ENCODE data around the gene AFF1. TPM values are rescaled to one million over a fixed set of nuclear protein-coding genes. Genes with fewer than 3 reads are reported as not detected.

Gene AFF1
- total RNA-seq, 1 donor from 2014 or later = 99.9 TPM

DNA sequence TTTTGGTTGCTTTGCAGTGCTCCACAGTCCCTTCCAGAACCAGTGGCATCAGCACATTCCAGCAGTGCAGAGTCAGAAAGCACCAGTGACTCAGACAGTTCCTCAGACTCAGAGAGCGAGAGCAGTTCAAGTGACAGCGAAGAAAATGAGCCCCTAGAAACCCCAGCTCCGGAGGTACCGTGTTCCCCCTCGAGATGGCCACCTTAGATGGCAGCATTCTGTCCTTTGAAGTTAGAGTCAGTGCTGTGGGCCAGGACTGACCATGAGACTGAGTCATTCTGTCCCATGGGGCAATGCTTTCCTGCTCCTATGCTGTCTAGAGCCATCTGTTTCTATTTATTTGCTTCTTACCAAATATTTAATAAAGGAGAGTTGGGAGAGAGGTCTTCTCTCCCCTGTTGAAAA, 173.3 kb downstream of the AFF1 start:
- Histone ChIP-seq H3K36me3 (peaks cover 0 to 22% of the 10 kb centered on the region in 2 donors), H3K9me3 (no peaks in the 10 kb centered on the region), H3K27me3 (no peaks in the 10 kb centered on the region), H3K4me1 (peaks cover 46% of the 10 kb centered on the region), H3K4me3 (no peak overlapping the region), H3K27ac (peak overlapping the region; percentile 81)
- intact Hi-C loops (cut with DNase I) = no loop called here
- TF ChIP-seq POLR2AphosphoS5 (IDR thresholded peaks at IDR 0.05; ENCODE audit: insufficient read depth in 1 of 2, low read depth in 1 of 2) (peak in 1 of 2 donors; percentile 71), POLR2A (IDR thresholded peaks at IDR 0.05) (no peak)
- TF ChIP-seq, protein P1, sequence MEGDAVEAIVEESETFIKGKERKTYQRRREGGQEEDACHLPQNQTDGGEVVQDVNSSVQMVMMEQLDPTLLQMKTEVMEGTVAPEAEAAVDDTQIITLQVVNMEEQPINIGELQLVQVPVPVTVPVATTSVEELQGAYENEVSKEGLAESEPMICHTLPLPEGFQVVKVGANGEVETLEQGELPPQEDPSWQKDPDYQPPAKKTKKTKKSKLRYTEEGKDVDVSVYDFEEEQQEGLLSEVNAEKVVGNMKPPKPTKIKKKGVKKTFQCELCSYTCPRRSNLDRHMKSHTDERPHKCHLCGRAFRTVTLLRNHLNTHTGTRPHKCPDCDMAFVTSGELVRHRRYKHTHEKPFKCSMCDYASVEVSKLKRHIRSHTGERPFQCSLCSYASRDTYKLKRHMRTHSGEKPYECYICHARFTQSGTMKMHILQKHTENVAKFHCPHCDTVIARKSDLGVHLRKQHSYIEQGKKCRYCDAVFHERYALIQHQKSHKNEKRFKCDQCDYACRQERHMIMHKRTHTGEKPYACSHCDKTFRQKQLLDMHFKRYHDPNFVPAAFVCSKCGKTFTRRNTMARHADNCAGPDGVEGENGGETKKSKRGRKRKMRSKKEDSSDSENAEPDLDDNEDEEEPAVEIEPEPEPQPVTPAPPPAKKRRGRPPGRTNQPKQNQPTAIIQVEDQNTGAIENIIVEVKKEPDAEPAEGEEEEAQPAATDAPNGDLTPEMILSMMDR (IDR thresholded peaks at IDR 0.05) = no peak
- DNase-seq (ENCODE audit: extremely low spot score in 2 of 2) = no peak

DNA sequence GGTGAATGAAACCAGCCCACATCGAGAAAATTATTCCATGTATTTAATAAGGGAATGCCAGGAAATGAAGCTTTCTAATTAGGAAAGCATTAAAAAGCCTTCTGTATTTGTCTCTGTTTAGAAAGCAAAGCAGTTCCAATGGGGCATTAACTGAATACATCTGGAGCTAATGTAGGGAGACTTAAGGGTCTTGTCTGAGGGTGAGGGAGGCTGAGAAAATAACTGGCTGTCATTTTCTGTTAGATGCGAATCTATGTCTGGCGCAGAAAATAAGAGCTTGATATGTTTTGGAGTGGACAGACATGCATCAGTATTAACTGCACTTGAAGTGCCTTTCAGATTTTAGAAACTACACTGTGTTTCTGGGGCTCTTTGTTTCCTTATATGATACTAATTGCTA, 174.3 kb downstream of the AFF1 start:
- Histone ChIP-seq H3K4me3 (no peak overlapping the region), H3K9me3 (no peaks in the 10 kb centered on the region), H3K36me3 (peaks cover 0 to 24% of the 10 kb centered on the region in 2 donors), H3K27ac (peak overlapping the region; percentile 81), H3K27me3 (no peaks in the 10 kb centered on the region), H3K4me1 (peaks cover 36% of the 10 kb centered on the region)
- TF ChIP-seq, protein P1 (IDR thresholded peaks at IDR 0.05) = no peak
- no peak for TF ChIP-seq POLR2AphosphoS5 (IDR thresholded peaks at IDR 0.05; ENCODE audit: insufficient read depth in 1 of 2, low read depth in 1 of 2)
- TF ChIP-seq POLR2A (IDR thresholded peaks at IDR 0.05) = no peak
- intact Hi-C loops (cut with DNase I) = no loop called here
- no peak for DNase-seq (ENCODE audit: extremely low spot score in 2 of 2)

DNA sequence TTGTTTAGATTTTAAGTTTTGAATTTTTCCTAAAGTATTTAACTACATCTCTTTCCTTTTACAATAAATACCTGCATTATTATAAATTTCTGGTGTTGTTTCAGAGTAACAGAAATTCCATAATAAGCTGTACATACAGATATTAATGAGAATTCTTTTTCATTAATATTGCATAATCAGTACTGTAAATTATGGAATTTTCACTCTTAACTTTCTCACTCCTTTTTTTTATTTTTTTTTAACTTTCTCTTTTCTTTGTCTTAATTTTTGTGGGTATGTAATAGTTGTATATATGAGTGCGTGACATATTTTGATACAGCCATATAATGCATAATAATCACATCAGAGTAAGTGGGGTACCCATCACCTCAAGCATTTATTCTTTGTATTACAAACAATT, 175.1 kb downstream of the AFF1 start:
- intact Hi-C loops (cut with DNase I) = no loop called here
- Histone ChIP-seq H3K9me3 (no peaks in the 10 kb centered on the region), H3K4me3 (no peak overlapping the region), H3K27ac (peak overlapping the region; percentile 15), H3K4me1 (peaks cover 31% of the 10 kb centered on the region), H3K36me3 (peaks cover 0 to 33% of the 10 kb centered on the region in 2 donors), H3K27me3 (no peaks in the 10 kb centered on the region)
- DNase-seq (ENCODE audit: extremely low spot score in 2 of 2) = no peak
- TF ChIP-seq, protein P1 (IDR thresholded peaks at IDR 0.05) = no peak
- no peak for TF ChIP-seq POLR2AphosphoS5 (IDR thresholded peaks at IDR 0.05; ENCODE audit: insufficient read depth in 1 of 2, low read depth in 1 of 2)
- no peak for TF ChIP-seq POLR2A (IDR thresholded peaks at IDR 0.05)

DNA sequence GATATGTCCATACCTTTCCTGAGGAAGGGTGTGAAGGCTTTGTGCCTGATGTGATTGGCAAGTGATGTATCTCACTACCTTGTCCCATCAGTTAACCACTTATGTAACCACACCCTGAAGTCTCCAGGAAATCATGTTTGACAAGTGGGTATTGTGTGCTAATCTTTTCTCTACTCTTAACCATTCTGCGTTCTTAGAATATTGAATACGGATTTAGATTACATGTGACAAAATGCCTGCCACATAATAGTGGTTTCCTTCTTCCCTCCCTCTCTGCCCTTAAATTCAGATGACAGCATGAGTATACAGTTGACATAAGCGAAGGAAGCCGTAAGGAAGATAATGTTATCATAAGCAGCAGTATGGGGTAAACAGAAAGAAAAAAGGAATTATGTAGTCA, 177.3 kb downstream of the AFF1 start:
- intact Hi-C loops (cut with DNase I) = no loop called here
- TF ChIP-seq POLR2AphosphoS5 (IDR thresholded peaks at IDR 0.05; ENCODE audit: insufficient read depth in 1 of 2, low read depth in 1 of 2) = no peak
- no peak for TF ChIP-seq POLR2A (IDR thresholded peaks at IDR 0.05)
- H3K36me3 ChIP-seq = peaks cover 0 to 40% of the 10 kb centered on the region in 2 donors
- H3K4me3 ChIP-seq = no peak overlapping the region
- no peaks in the 10 kb centered on the region for H3K27me3 ChIP-seq
- peaks cover 31% of the 10 kb centered on the region for H3K4me1 ChIP-seq
- DNase-seq (ENCODE audit: extremely low spot score in 2 of 2) = no peak
- H3K27ac ChIP-seq = no peak overlapping the region
- no peaks in the 10 kb centered on the region for H3K9me3 ChIP-seq

DNA sequence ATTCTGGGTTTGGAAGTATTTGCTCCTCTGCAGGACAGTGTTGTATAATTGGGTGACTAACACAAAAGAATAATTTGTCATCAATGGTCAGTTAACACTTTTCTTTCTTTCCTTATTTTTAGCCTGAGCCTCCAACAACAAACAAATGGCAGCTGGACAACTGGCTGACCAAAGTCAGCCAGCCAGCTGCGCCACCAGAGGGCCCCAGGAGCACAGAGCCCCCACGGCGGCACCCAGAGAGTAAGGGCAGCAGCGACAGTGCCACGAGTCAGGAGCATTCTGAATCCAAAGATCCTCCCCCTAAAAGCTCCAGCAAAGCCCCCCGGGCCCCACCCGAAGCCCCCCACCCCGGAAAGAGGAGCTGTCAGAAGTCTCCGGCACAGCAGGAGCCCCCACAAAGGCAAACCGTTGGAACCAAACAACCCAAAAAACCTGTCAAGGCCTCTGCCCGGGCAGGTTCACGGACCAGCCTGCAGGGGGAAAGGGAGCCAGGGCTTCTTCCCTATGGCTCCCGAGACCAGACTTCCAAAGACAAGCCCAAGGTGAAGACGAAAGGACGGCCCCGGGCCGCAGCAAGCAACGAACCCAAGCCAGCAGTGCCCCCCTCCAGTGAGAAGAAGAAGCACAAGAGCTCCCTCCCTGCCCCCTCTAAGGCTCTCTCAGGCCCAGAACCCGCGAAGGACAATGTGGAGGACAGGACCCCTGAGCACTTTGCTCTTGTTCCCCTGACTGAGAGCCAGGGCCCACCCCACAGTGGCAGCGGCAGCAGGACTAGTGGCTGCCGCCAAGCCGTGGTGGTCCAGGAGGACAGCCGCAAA, 179.6 kb downstream of the AFF1 start:
- no peaks in the 10 kb centered on the region for H3K9me3 ChIP-seq
- peaks cover 0 to 51% of the 10 kb centered on the region in 2 donors for H3K36me3 ChIP-seq
- TF ChIP-seq POLR2A (IDR thresholded peaks at IDR 0.05) (no peak), POLR2AphosphoS5 (IDR thresholded peaks at IDR 0.05; ENCODE audit: insufficient read depth in 1 of 2, low read depth in 1 of 2) (peak in 1 of 2 donors; percentile 14)
- TF ChIP-seq, protein P1 (IDR thresholded peaks at IDR 0.05) = no peak
- H3K27ac ChIP-seq = no peak overlapping the region
- H3K4me1 ChIP-seq = peaks cover 22% of the 10 kb centered on the region
- no peak overlapping the region for H3K4me3 ChIP-seq
- intact Hi-C loops (cut with DNase I) = no loop called here
- no peak for DNase-seq (ENCODE audit: extremely low spot score in 2 of 2)
- H3K27me3 ChIP-seq = no peaks in the 10 kb centered on the region
